Measurements from ENCODE around the gene ADAM15. TPM values are rescaled to one million over a fixed set of nuclear protein-coding genes. Genes with fewer than 3 reads are reported as not detected.

ADAM15 gene
- total and polyA plus RNA-seq, 2 of the 8 experiments (the other 6 are each of a cell fraction or from before 2014, with no cell fraction given), result 32.9 to 37.6 TPM

- H2BK15ac ChIP-seq (ENCODE audit: low read length), result no peak overlapping the region
- no peak overlapping the region for H3K14ac ChIP-seq (ENCODE audit: insufficient read length)
- H3K27me3 ChIP-seq (replicated peaks in 1 of 4; ENCODE audit: control insufficient read depth in 3 of 4, extremely low read depth in 1 of 4, insufficient read depth in 3 of 4, low read length in 3 of 4), result peaks cover 0 to 18% (median 12%) of the 10 kb centered on the region in 4 experiments; a peak in 5 of 7 replicates
- no peak overlapping the region for H2BK120ac ChIP-seq (replicated peaks; ENCODE audit: low read depth, low read length)
- H2BK5ac ChIP-seq (ENCODE audit: low read depth, low read length), result no peak overlapping the region
- no peak overlapping the region for H4K5ac ChIP-seq (ENCODE audit: insufficient read length, low read depth, low read length)
- H3K18ac ChIP-seq (ENCODE audit: extremely low read depth, low read length), result no peak overlapping the region
- no peaks in the 10 kb centered on the region for H3K9me3 ChIP-seq (ENCODE audit: insufficient read depth in 2 of 2, low read depth in 1 of 2, low read length in 1 of 2)
- H4K91ac ChIP-seq (replicated peaks; ENCODE audit: insufficient read length, low read length), result no peak overlapping the region
- H3K27ac ChIP-seq (ENCODE audit: low read depth, low read length), result no peak overlapping the region
- no peak overlapping the region for H3K23ac ChIP-seq (ENCODE audit: insufficient read length)
- peak overlapping the region; percentile 32 to 76 (median 55); a peak in 5 of 8 replicates for H3K4me3 ChIP-seq (ENCODE audit: extremely low read depth in 1 of 4, insufficient read depth in 2 of 4, low read depth in 3 of 4, low read length in 4 of 4)
- no peaks in the 10 kb centered on the region for H3K79me1 ChIP-seq (ENCODE audit: low read depth, low read length)
- no peak overlapping the region for H2AFZ ChIP-seq (ENCODE audit: low read length)
- peaks cover 16% of the 10 kb centered on the region for H3K23me2 ChIP-seq (ENCODE audit: low read depth, low read length)
- H3K4me1 ChIP-seq (replicated peaks in 1 of 4; ENCODE audit: control insufficient read depth in 3 of 4, insufficient read depth in 4 of 4, low read length in 3 of 4), result peaks cover 4 to 24% (median 10%) of the 10 kb centered on the region in 4 experiments; a peak in 6 of 7 replicates
- no peaks in the 10 kb centered on the region for H3K79me2 ChIP-seq (ENCODE audit: control insufficient read depth in 1 of 2, insufficient read depth in 2 of 2, low read length in 2 of 2)
- H4K20me1 ChIP-seq (replicated peaks in 1 of 2; ENCODE audit: control insufficient read depth in 1 of 2, insufficient read depth in 2 of 2, low read length in 2 of 2), result peaks cover 2 to 7% of the 10 kb centered on the region in 2 experiments
- WGBS, 2 experiments (ENCODE audit: extremely low coverage in 1 of 2, insufficient coverage in 1 of 2, insufficient read length in 1 of 2, insufficient replicate concordance in 2 of 2, low coverage in 1 of 2, low lambda C conversion rate in 2 of 2, missing lambda C conversion rate in 1 of 2), result 76% methylated on average over 12 of the region's 12 CpGs; no CpG with 5 or more reads in 1 of the 2 experiments
- no peak for FAIRE-seq
- TF ChIP-seq CTCF (IDR thresholded peaks at IDR 0.05; ENCODE audit: control extremely low read depth in 1 of 3, insufficient read depth in 1 of 3, low read depth in 1 of 3, low read length in 3 of 3) (peak in 2 of 3 experiments; percentile 44 to 49; a peak in 3 of 4 replicates), KDM1A (IDR thresholded peaks at IDR 0.05; ENCODE audit: borderline replicate concordance, low read length) (no peak), RAD21 (IDR thresholded peaks at IDR 0.05 in 1 of 2, conservative IDR thresholded peaks at IDR 0.05 in 1 of 2; ENCODE audit: low read depth in 2 of 2, low read length in 2 of 2) (peak in 1 of 2 experiments; percentile 15; a peak in 1 of 4 replicates), ATF3 (IDR thresholded peaks at IDR 0.05; ENCODE audit: insufficient read depth, low read depth, low read length) (no peak)
- no peak overlapping the region for H3K4ac ChIP-seq (replicated peaks; ENCODE audit: insufficient read length, low read depth, low read length)
- ChIA-PET POLR2A (ENCODE audit: partially characterized antibody) (interaction anchor here (0.9 to 2.6 kb wide), 7 partner anchors 8 to 97 kb away, joined by 3 to 7 read pairs (median 3); partner anchors contain the start of genes PBXIP1 and PYGO2), CTCF (ENCODE audit: partially characterized antibody) (interaction anchor here (0.9 to 33.9 kb wide), 10 partner anchors 0 to 140 kb away, joined by 3 to 907 read pairs (median 9); partner anchors contain the start of genes ADAM15, EFNA3, EFNA4 and SHC1)
- no peak overlapping the region for H2BK12ac ChIP-seq (ENCODE audit: low read depth, low read length)
- H3K9ac ChIP-seq (replicated peaks in 1 of 4; ENCODE audit: extremely low read depth in 1 of 4, low read depth in 3 of 4, low read length in 3 of 4), result no peak overlapping the region
- peak overlapping the region; percentile 42 to 96; a peak in 3 of 4 replicates for H3K4me2 ChIP-seq (ENCODE audit: insufficient read depth in 1 of 2, low read depth in 2 of 2, low read length in 2 of 2)
- H2BK20ac ChIP-seq (ENCODE audit: low read length), result no peak overlapping the region
- H3K36me3 ChIP-seq (ENCODE audit: control insufficient read depth in 2 of 4, insufficient read depth in 4 of 4, low read length in 3 of 4), result peaks cover 0 to 3% (median 0%) of the 10 kb centered on the region in 4 experiments; a peak in 1 of 8 replicates
- no peak overlapping the region for H4K8ac ChIP-seq (ENCODE audit: extremely low read depth, insufficient read depth, low read length)
- H3K56ac ChIP-seq (replicated peaks; ENCODE audit: insufficient read length, low read depth, low read length), result no peak overlapping the region
- H2AK5ac ChIP-seq (ENCODE audit: low read depth, low read length), result no peak overlapping the region
- DNase-seq (ENCODE audit: low read depth in 1 of 2, low spot score in 2 of 2), result no peak
These were observed 1.6 kb downstream of the ADAM15 start for GRCh38 chr1:155052439-155053395.

Measured in H1 (cell line).